K562 (cell line): ENCODE measurements around the gene CTDSP1. TPM values are rescaled to one million over a fixed set of nuclear protein-coding genes. Genes with fewer than 3 reads are reported as not detected.

Experiments
- ATAC-seq: fragments of 200-7000 bp; cut with Tn5 transposase; 3 replicates; pipeline ENCODE4 v1.9.1; 2020; ENCODE audit warnings: moderate library complexity
- BruUV-seq: library from RNA; stranded (reverse); fragments of 400-500 nt; replicated peaks from 2 replicates; lab custom pipeline; 2021; lab: Mats Ljungman, UMichigan
- CTCF ChIA-PET: fragments of 300-600 bp; formaldehyde crosslinking; extraction: SDS; loops from one replicate; lab custom pipeline; 2021; ENCODE audit warnings: low intra/inter-chr PET ratio; lab: Yijun Ruan, JAX
- POLR2A ChIA-PET: fragments of 300-600, 350-650 bp; sonication (Branson Sonifier 250); formaldehyde crosslinking; extraction: SDS; loops from one replicate; lab custom pipeline; 2021; ENCODE audit warnings: antibody characterized with exemption, inconsistent platforms; lab: Yijun Ruan, JAX
- DNase-seq, 4 experiments: peaks; one replicate each; pipeline versions ENCODE4 v3.0.0 to v3.0.0-alpha.2; 2011 to 2018; ENCODE audit warnings: low spot score in 3 of 4, mixed read lengths in 3 of 4; ENCODE audit errors: extremely low read depth in 1 of 4
- FAIRE-seq: peaks from 2 replicates; lab custom pipeline; 2011; peaks lifted over from hg19 to GRCh38; lab: Jason Lieb, UNC
- H2AFZ ChIP-seq: 2 replicates; pipeline ENCODE4 v1.6.0; 2011; ENCODE audit warnings: low read depth, low read length, control low read depth, inconsistent platforms
- H3K27ac ChIP-seq: fragments of 200-600 bp; 3 replicates; pipeline ENCODE4 v1.8.0; 2011; ENCODE audit warnings: low read depth, mild to moderate bottlenecking, control low read depth, inconsistent platforms, low read length, moderate library complexity, mixed read lengths; ENCODE audit errors: extremely low read depth
- H3K27me3 ChIP-seq, 2 experiments: fragments of 300-600 bp in 1 of 2; 2 replicates in 1 of 2; 3 replicates in 1 of 2; pipeline versions ENCODE4 v1.6.0 to v1.8.0; 2011; ENCODE audit warnings: inconsistent platforms in 2 of 2, low read length in 2 of 2, mild to moderate bottlenecking in 1 of 2, mixed read lengths in 1 of 2, moderate library complexity in 1 of 2; ENCODE audit not compliant: control insufficient read depth in 2 of 2, insufficient read depth in 2 of 2
- H3K36me3 ChIP-seq: fragments of 300-600 bp; 3 replicates; pipeline ENCODE4 v1.8.0; 2011; ENCODE audit warnings: mild to moderate bottlenecking, low read length, inconsistent platforms; ENCODE audit not compliant: control insufficient read depth, insufficient read depth
- H3K4me1 ChIP-seq, 2 experiments: fragments of 200-600 bp in 1 of 2; replicated peaks in 1 of 2; 2 replicates in 1 of 2; 3 replicates in 1 of 2; pipeline versions ENCODE4 v1.5.1 to v1.8.0; 2011; ENCODE audit warnings: inconsistent platforms in 2 of 2, low read length in 2 of 2, mild to moderate bottlenecking in 1 of 2, mixed read lengths in 1 of 2, moderate library complexity in 1 of 2; ENCODE audit not compliant: control insufficient read depth in 2 of 2, insufficient read depth in 2 of 2
- H3K4me2 ChIP-seq: 2 replicates; pipeline ENCODE4 v1.6.1; 2011; ENCODE audit warnings: low read length, control low read depth, inconsistent platforms, mixed read lengths; ENCODE audit not compliant: insufficient read depth
- H3K4me3 ChIP-seq: fragments of 200-600 bp; sonication (generic), shearing (Covaris generic); 2 replicates; pipeline ENCODE4 v1.5.1; 2016; ENCODE audit warnings: control low read depth, inconsistent platforms
- H3K79me2 ChIP-seq: fragments of 200-600 bp; 3 replicates; pipeline ENCODE4 v1.8.0; 2011; ENCODE audit warnings: low read length, inconsistent platforms; ENCODE audit not compliant: control insufficient read depth, insufficient read depth
- H3K9ac ChIP-seq, 2 experiments: 2 replicates each; pipeline versions ENCODE4 v1.6.0 to v1.6.1; 2011; ENCODE audit warnings: low read depth in 2 of 2, low read length in 2 of 2, control low read depth in 1 of 2, inconsistent platforms in 1 of 2, mild to moderate bottlenecking in 1 of 2, mixed read lengths in 1 of 2; ENCODE audit not compliant: insufficient read depth in 1 of 2
- H3K9me1 ChIP-seq: one replicate; pipeline ENCODE4 v1.6.0; 2011; ENCODE audit warnings: inconsistent platforms, mild to moderate bottlenecking, low read length, moderate library complexity; ENCODE audit not compliant: control insufficient read depth, insufficient read depth
- H3K9me3 ChIP-seq: replicated peaks from 2 replicates; pipeline ENCODE4 v1.5.1; 2011; ENCODE audit warnings: low read depth, low read length, inconsistent platforms; ENCODE audit not compliant: control insufficient read depth, insufficient read depth
- H4K20me1 ChIP-seq: replicated peaks from 2 replicates; pipeline ENCODE4 v1.6.1; 2011; ENCODE audit warnings: low read length, inconsistent platforms, mixed read lengths; ENCODE audit not compliant: control insufficient read depth, insufficient read depth
- CBFA2T3 ChIP-seq: fragments of 450-650 bp; IDR thresholded peaks from 2 replicates; pipeline ENCODE4 v1.6.1; 2017
- CTBP1 ChIP-seq: fragments of 450-650 bp; IDR thresholded peaks from 2 replicates; pipeline ENCODE4 v1.6.1; 2016; ENCODE audit warnings: borderline replicate concordance
- DPF2 ChIP-seq: fragments of 450-650 bp; IDR thresholded peaks from 2 replicates; pipeline ENCODE4 v1.6.1; 2016
- HSF4 ChIP-seq: fragments of 250-450 bp; sonication (Bioruptor Pico); IDR thresholded peaks from 2 replicates; pipeline ENCODE4 v2.1.2; 2022; ENCODE audit warnings: mild to moderate bottlenecking, moderate library complexity, borderline replicate concordance
- JUNB ChIP-seq: fragments of 450-650 bp; formaldehyde crosslinking; conservative IDR thresholded peaks from 2 replicates; pipeline ENCODE4 v1.4.0; 2020; ENCODE audit warnings: mild to moderate bottlenecking
- NFE2 ChIP-seq: IDR thresholded peaks from 2 replicates; pipeline ENCODE4 v1.6.1; 2014; ENCODE audit warnings: antibody characterized with exemption, low read depth
- NFIC ChIP-seq: fragments of 450-650 bp; IDR thresholded peaks from 2 replicates; pipeline ENCODE4 v1.6.1; 2017; ENCODE audit warnings: mild to moderate bottlenecking, inconsistent platforms
- POLR2B ChIP-seq: fragments of 450-650 bp; IDR thresholded peaks from 2 replicates; pipeline ENCODE4 v1.6.1; 2018; ENCODE audit warnings: low read depth; ENCODE audit not compliant: partially characterized antibody
- RCOR1 ChIP-seq, 2 experiments: IDR thresholded peaks; 2 replicates each; pipeline ENCODE4 v1.6.1; 2012; ENCODE audit warnings: low read depth in 2 of 2, low read length in 2 of 2, borderline replicate concordance in 1 of 2, improper control_type of control experiment in 1 of 2
- SIX5 ChIP-seq, 2 experiments: IDR thresholded peaks; 2 replicates each; pipeline ENCODE4 v1.6.1; 2011; ENCODE audit warnings: low read length in 2 of 2, borderline replicate concordance in 1 of 2, low read depth in 1 of 2, mild to moderate bottlenecking in 1 of 2, moderate library complexity in 1 of 2; ENCODE audit not compliant: insufficient read depth in 1 of 2
- SNRNP70 ChIP-seq: fragments of 200-400 bp; formaldehyde crosslinking; optimal IDR thresholded peaks from 2 replicates; pipeline ENCODE3; 2017; ENCODE audit warnings: low read depth, low read length
- TBP ChIP-seq: optimal IDR thresholded peaks from 2 replicates; pipeline ENCODE3; 2011; ENCODE audit warnings: low read depth, low read length, improper control_type of control experiment
- ZEB2 ChIP-seq: fragments of 450-650 bp; IDR thresholded peaks from 2 replicates; pipeline ENCODE4 v1.6.1; 2016
- ZNF431 ChIP-seq: sonication (generic); formaldehyde crosslinking; IDR thresholded peaks from 2 replicates; pipeline ENCODE4 v1.8.0; 2022; ENCODE audit warnings: mild to moderate bottlenecking, missing genetic modification reagents
- WGBS: fragments of 100-300 bp; shearing (Covaris generic); methylation state at CpG from one replicate; pipeline ENCODE4 v1.1.6; 2016; ENCODE audit warnings: low coverage, mixed read lengths; ENCODE audit not compliant: insufficient coverage; ENCODE audit errors: missing lambda C conversion rate; 5-methylcytosine and 5-hydroxymethylcytosine counted together
- in situ Hi-C: fragments of 300-500 bp; cut with MboI; formaldehyde crosslinking; loops from 4 replicates; pipeline ENCODE4 v1.15.0; 2018; ENCODE audit warnings: inconsistent platforms, mixed read lengths
- intact Hi-C: fragments of 100-400 bp; cut with micrococcal nuclease; formaldehyde crosslinking; loops from 2 replicates; pipeline ENCODE4 v1.14.2; 2022
- polyA plus RNA-seq, 8 experiments: library from polyadenylated mRNA; depleted of rRNA in 4 of 8; stranded (reverse) in 5 of 8; unstranded in 3 of 8; fragments of >200 nt; fragmentation: Nextera tagmentation in 2 of 8; fragmentation: Illumina TruSeq in 1 of 8; extraction: Ambion mirVana in 2 of 8; extraction: Trizol in 1 of 8; gene quantifications; 2 replicates each; pipeline versions ENCODE4 v1.2.1 to v1.2.3, GENCODE V29; 2011 to 2014; ENCODE audit warnings: inconsistent platforms in 1 of 8, missing spikeins in 1 of 8
- total RNA-seq, 7 experiments: library from RNA; depleted of rRNA in 6 of 7; stranded (reverse); fragments of >200 nt in 6 of 7; fragmentation: Illumina TruSeq in 2 of 7; extraction: Trizol in 2 of 7; gene quantifications; 2 replicates each; pipeline versions ENCODE4 v1.2.1 to v1.2.3, GENCODE V29; 2011 to 2021; ENCODE audit warnings: low replicate concordance in 1 of 7
- TF ChIP-seq, protein P1 (sequence below): fragments of 450-650 bp; formaldehyde crosslinking; conservative IDR thresholded peaks from 2 replicates; pipeline ENCODE4 v1.4.0; 2022; ENCODE audit warnings: mild to moderate bottlenecking, missing genetic modification characterization
- TF ChIP-seq, protein P2 (sequence below): sonication (generic); formaldehyde crosslinking; IDR thresholded peaks from 2 replicates; pipeline ENCODE4 v1.8.1; 2023; ENCODE audit warnings: mild to moderate bottlenecking, missing genetic modification reagents

CTDSP1 gene
- total and polyA plus RNA-seq, 9 of the 15 experiments (the other 6 are each of a cell fraction or from before 2014, with no cell fraction given) = 2.4 to 74.8 (median 45.8) TPM

DNA sequence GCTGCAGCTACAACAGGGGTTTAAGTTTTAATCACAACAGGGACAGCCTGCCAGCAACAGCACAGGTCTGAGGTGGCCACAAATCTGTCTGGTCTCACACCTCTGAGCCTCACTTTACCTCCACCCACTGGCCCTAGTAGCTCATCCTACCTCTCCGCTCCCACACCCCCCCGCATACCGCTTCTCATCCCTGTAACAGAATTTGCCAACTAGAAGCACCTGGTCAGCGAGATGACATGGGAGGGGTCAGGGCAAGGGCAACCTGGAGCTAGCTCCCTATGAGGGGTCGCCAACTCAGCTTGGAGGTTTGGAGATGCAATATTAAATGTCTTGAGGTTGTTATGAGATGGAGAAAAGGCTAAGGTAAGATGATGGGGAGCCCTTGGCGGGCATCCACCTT is 35.5 kb upstream of the CTDSP1 start (continued):
- TF ChIP-seq, protein P1, sequence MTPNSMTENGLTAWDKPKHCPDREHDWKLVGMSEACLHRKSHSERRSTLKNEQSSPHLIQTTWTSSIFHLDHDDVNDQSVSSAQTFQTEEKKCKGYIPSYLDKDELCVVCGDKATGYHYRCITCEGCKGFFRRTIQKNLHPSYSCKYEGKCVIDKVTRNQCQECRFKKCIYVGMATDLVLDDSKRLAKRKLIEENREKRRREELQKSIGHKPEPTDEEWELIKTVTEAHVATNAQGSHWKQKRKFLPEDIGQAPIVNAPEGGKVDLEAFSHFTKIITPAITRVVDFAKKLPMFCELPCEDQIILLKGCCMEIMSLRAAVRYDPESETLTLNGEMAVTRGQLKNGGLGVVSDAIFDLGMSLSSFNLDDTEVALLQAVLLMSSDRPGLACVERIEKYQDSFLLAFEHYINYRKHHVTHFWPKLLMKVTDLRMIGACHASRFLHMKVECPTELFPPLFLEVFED (CRISPR knock-in tag) = no peak
- TF ChIP-seq HSF4 (CRISPR knock-in tag) (no peak), SIX5 (IDR thresholded peaks at IDR 0.05; ENCODE audit: borderline replicate concordance in 1 of 2, insufficient read depth in 1 of 2, low read depth in 1 of 2, low read length in 2 of 2) (no peak), JUNB (CRISPR knock-in tag) (no peak)

DNA sequence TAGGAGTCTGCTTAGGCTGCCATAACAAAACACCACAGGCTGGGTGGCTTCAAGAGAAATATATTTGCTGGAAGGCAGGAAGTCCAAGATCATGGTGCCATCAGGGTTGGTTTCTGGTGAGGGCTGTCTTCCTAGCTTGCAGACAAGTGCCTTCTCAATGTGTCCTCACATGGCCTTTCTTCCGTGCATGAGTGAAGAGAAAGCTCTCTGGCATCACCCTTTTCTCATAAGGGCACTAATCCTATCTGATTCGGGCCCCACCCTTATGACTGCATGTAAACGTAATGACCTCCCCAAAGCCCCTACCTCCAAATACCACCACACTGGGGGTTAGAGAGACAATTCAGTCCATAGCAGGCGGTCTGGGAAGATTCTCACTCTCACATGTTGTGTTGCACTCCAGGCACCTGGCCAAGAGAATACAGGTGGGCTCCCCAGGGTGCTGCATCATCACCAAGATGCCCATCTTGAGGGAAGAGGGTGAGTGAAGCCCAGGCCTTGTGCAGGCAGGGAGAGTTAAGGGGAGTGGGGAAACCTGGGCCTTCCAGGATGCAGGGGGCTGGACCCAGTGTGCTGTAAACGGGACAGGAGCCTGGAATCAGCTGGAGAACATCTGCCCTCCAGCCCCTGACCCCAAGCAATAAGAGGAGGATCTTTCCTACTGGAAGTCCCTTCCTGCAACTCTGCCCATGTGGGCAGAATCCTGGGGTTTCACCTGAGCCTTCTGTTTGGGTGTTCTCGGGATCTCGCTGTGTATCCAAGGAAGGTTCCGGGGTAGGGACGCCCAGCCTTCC is 32.9 kb upstream of the CTDSP1 start:
- ATAC-seq (peak; percentile 19), DNase-seq (peak in 3 of 4 experiments; percentile 20 to 37 (median 24)), FAIRE-seq (peak; percentile 23)
- no peaks in the 10 kb centered on the region for H3K27me3 ChIP-seq
- no peaks in the 10 kb centered on the region for H3K36me3 ChIP-seq
- peak overlapping the region; percentile 94 to 95; a peak in 3 of 4 replicates for H3K9ac ChIP-seq
- peak overlapping the region; percentile 93 for H3K4me2 ChIP-seq
- no peaks in the 10 kb centered on the region for H4K20me1 ChIP-seq
- peak overlapping the region; percentile 91 for H2AFZ ChIP-seq
- in situ Hi-C loops (no loop called here), intact Hi-C loops (no loop called here)
- BruUV-seq = no TSS peak
- TF ChIP-seq NFE2 = 0 out of 2 replicates have a peak, but pooled peaks have one; percentile 25
- peak; percentile 32; the same call in 1 of the 2 replicates for TF ChIP-seq DPF2
- TF ChIP-seq RCOR1 (IDR thresholded peaks at IDR 0.05; ENCODE audit: borderline replicate concordance in 1 of 2, low read depth in 2 of 2, low read length in 2 of 2) = 0 out of 4 replicates have a peak, but pooled peaks of 1 of the 2 experiments have one; percentile 7
- TF ChIP-seq POLR2B = peak; percentile 12
- no peak for TF ChIP-seq TBP
- peak; percentile 49; the same call in 1 of the 2 replicates for TF ChIP-seq NFIC
- peak; percentile 15; the same call in 1 of the 2 replicates for TF ChIP-seq CTBP1
- no peak for TF ChIP-seq SNRNP70
- TF ChIP-seq ZNF431 (CRISPR knock-in tag) = peak; percentile 42; the same call in 1 of the 2 replicates
- peak; percentile 77; the same call in 1 of the 2 replicates for TF ChIP-seq ZEB2
- TF ChIP-seq, protein P2, sequence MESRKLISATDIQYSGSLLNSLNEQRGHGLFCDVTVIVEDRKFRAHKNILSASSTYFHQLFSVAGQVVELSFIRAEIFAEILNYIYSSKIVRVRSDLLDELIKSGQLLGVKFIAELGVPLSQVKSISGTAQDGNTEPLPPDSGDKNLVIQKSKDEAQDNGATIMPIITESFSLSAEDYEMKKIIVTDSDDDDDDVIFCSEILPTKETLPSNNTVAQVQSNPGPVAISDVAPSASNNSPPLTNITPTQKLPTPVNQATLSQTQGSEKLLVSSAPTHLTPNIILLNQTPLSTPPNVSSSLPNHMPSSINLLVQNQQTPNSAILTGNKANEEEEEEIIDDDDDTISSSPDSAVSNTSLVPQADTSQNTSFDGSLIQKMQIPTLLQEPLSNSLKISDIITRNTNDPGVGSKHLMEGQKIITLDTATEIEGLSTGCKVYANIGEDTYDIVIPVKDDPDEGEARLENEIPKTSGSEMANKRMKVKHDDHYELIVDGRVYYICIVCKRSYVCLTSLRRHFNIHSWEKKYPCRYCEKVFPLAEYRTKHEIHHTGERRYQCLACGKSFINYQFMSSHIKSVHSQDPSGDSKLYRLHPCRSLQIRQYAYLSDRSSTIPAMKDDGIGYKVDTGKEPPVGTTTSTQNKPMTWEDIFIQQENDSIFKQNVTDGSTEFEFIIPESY (CRISPR knock-in tag) = no peak
- TF ChIP-seq CBFA2T3 = peak; percentile 23; the same call in 1 of the 2 replicates
- H3K4me1 ChIP-seq = peaks cover 6 to 32% of the 10 kb centered on the region in 2 experiments; a peak in 4 of 5 replicates
- WGBS = 31% methylated on average over 8 of the region's 9 CpGs
- H3K4me3 ChIP-seq = peak overlapping the region; percentile 56
- H3K79me2 ChIP-seq = peaks cover 6% of the 10 kb centered on the region; the same call in 2 of the 3 replicates
- no peaks in the 10 kb centered on the region for H3K9me1 ChIP-seq
- H3K27ac ChIP-seq = peak overlapping the region; percentile 89
- H3K9me3 ChIP-seq = no peaks in the 10 kb centered on the region
- CTCF ChIA-PET = no interaction called here
- POLR2A ChIA-PET = interaction anchor here (0.6 to 1.2 kb wide), 4 partner anchors 9 to 239 kb away, joined by 3 to 9 read pairs (median 4); no protein-coding TSS in a partner anchor
